HepG2 (cell line): ENCODE measurements around the gene C20orf202. TPM values are rescaled to one million over a fixed set of nuclear protein-coding genes. Genes with fewer than 3 reads are reported as not detected.
"Not testable (repeated sequence)": the region's sequence is repeated elsewhere in the genome, so short reads cannot be mapped to it uniquely, and the experiment has no call there.

Source experiments
- ATAC-seq: fragments of 200-7000 bp; cut with Tn5 transposase; 3 replicates; pipeline ENCODE4 v1.9.1; 2020; ENCODE audit warnings: mild to moderate bottlenecking, moderate library complexity
- BruUV-seq: library from RNA; stranded (reverse); fragments of 400-500 nt; replicated peaks from 2 replicates; lab custom pipeline; 2021; lab: Mats Ljungman, UMichigan
- CTCF ChIA-PET: fragments of 300-600 bp; formaldehyde crosslinking; extraction: SDS; loops from one replicate; lab custom pipeline; 2021; ENCODE audit warnings: low total read pairs, inconsistent platforms, low intra/inter-chr PET ratio; lab: Yijun Ruan, JAX
- POLR2A ChIA-PET: fragments of 350-600 bp; sonication (Branson Sonifier 250); formaldehyde crosslinking; loops from one replicate; lab custom pipeline; 2020; ENCODE audit warnings: antibody characterized with exemption, inconsistent platforms; lab: Yijun Ruan, JAX
- DNase-seq: peaks from one replicate; pipeline ENCODE4 v3.0.0-alpha.2; 2015; ENCODE audit warnings: low spot score
- FAIRE-seq: peaks from 3 replicates; lab custom pipeline; 2011; peaks lifted over from hg19 to GRCh38; lab: Jason Lieb, UNC
- H2AFZ ChIP-seq: one replicate; pipeline ENCODE4 v1.6.1; 2011; ENCODE audit warnings: low read length, inconsistent platforms
- H3K27ac ChIP-seq: fragments of 300-600 bp; 3 replicates; pipeline ENCODE4 v1.8.0; 2011; ENCODE audit warnings: mixed run types, mild to moderate bottlenecking, mixed read lengths, low read length, inconsistent platforms; ENCODE audit not compliant: insufficient read depth; ENCODE audit errors: extremely low read length
- H3K27me3 ChIP-seq, 2 experiments: fragments of 200-600 bp in 1 of 2; 2 replicates in 1 of 2; 3 replicates in 1 of 2; pipeline versions ENCODE4 v1.6.0 to v1.8.0; 2011; ENCODE audit warnings: low read length in 2 of 2, mild to moderate bottlenecking in 2 of 2, moderate library complexity in 2 of 2, inconsistent platforms in 1 of 2; ENCODE audit not compliant: insufficient read depth in 2 of 2, control insufficient read depth in 1 of 2
- H3K36me3 ChIP-seq, 2 experiments: fragments of 200-600 bp in 1 of 2; replicated peaks in 1 of 2; 2 replicates in 1 of 2; 3 replicates in 1 of 2; pipeline versions ENCODE4 v1.5.1 to v1.8.0; 2011; ENCODE audit warnings: low read length in 2 of 2, inconsistent platforms in 1 of 2; ENCODE audit not compliant: insufficient read depth in 2 of 2, control insufficient read depth in 1 of 2
- H3K4me1 ChIP-seq: 2 replicates; pipeline ENCODE4 v1.5.1; 2012; ENCODE audit warnings: low read length, inconsistent platforms; ENCODE audit not compliant: insufficient read depth
- H3K4me2 ChIP-seq: 2 replicates; pipeline ENCODE4 v1.6.0; 2011; ENCODE audit warnings: low read depth, low read length, inconsistent platforms
- H3K4me3 ChIP-seq, 3 experiments: fragments of 200-600 bp in 1 of 3; sonication (generic), shearing (Covaris generic) in 1 of 3; replicated peaks in 1 of 3; 2 replicates each; pipeline ENCODE4 v1.5.1; 2011 to 2016; ENCODE audit warnings: low read length in 3 of 3, inconsistent platforms in 2 of 3, low read depth in 2 of 3, mild to moderate bottlenecking in 2 of 3, control low read depth in 1 of 3, mixed read lengths in 1 of 3; ENCODE audit not compliant: insufficient read depth in 1 of 3
- H3K79me2 ChIP-seq: one replicate; pipeline ENCODE4 v1.6.1; 2011; ENCODE audit warnings: low read length, inconsistent platforms; ENCODE audit not compliant: insufficient read depth
- H3K9ac ChIP-seq: 2 replicates; pipeline ENCODE4 v1.6.0; 2011; ENCODE audit warnings: mild to moderate bottlenecking, low read depth, low read length, inconsistent platforms; ENCODE audit not compliant: insufficient read depth
- H3K9me3 ChIP-seq: 2 replicates; pipeline ENCODE4 v1.5.1; 2012; ENCODE audit warnings: mild to moderate bottlenecking, low read length
- H4K20me1 ChIP-seq: 2 replicates; pipeline ENCODE4 v1.6.0; 2011; ENCODE audit warnings: inconsistent platforms, mild to moderate bottlenecking, low read length, moderate library complexity; ENCODE audit not compliant: insufficient read depth
- BRD4 ChIP-seq: sonication (generic); formaldehyde crosslinking; IDR thresholded peaks from 2 replicates; pipeline ENCODE4 v1.4.0; 2020; ENCODE audit warnings: missing genetic modification reagents
- GPBP1L1 ChIP-seq: sonication (generic); formaldehyde crosslinking; IDR thresholded peaks from 2 replicates; pipeline ENCODE4 v1.5.0; 2020; ENCODE audit warnings: mild to moderate bottlenecking, missing genetic modification reagents
- ISL2 ChIP-seq: sonication (generic); formaldehyde crosslinking; IDR thresholded peaks from 2 replicates; pipeline ENCODE4 v1.5.0; 2020; ENCODE audit warnings: missing genetic modification reagents
- MIXL1 ChIP-seq: IDR thresholded peaks from 2 replicates; pipeline ENCODE4 v1.6.1; 2016
- PPARG ChIP-seq: conservative IDR thresholded peaks from 2 replicates; pipeline ENCODE4 v1.6.1; 2016; ENCODE audit warnings: missing biosample characterization, missing genetic modification reagents
- TCF7 ChIP-seq: sonication (generic); IDR thresholded peaks from 2 replicates; pipeline ENCODE4 v1.6.1; 2016; ENCODE audit warnings: antibody characterized with exemption, low read depth
- TEAD2 ChIP-seq: sonication (generic); formaldehyde crosslinking; IDR thresholded peaks from 2 replicates; pipeline ENCODE4 v1.9.0; 2021; ENCODE audit warnings: missing genetic modification reagents
- ZNF160 ChIP-seq: sonication (generic); formaldehyde crosslinking; IDR thresholded peaks from 2 replicates; pipeline ENCODE4 v1.8.0; 2022; ENCODE audit warnings: mild to moderate bottlenecking, inconsistent platforms, missing genetic modification reagents
- ZNF790 ChIP-seq: sonication (generic); formaldehyde crosslinking; IDR thresholded peaks from 2 replicates; pipeline ENCODE4 v1.8.0; 2022; ENCODE audit warnings: missing genetic modification reagents, mild to moderate bottlenecking, borderline replicate concordance
- WGBS: methylation state at CpG from one replicate; pipeline ENCODE4 v1.1.6; 2017; ENCODE audit warnings: low lambda C conversion rate; 5-methylcytosine and 5-hydroxymethylcytosine counted together
- in situ Hi-C: cut with HindIII; loops from 2 replicates; pipeline ENCODE4 v1.10.0; 2017; ENCODE audit warnings: low pct_unique_long_range_greater_than_20kb; ENCODE audit not compliant: extremely low pct_ligation_motif_present
- intact Hi-C: fragments of 100-400 bp; cut with micrococcal nuclease; formaldehyde crosslinking; loops from one replicate; pipeline ENCODE4 v1.10.0; 2022; ENCODE audit not compliant: unreplicated experiment
- polyA plus RNA-seq, 8 experiments: library from polyadenylated mRNA; depleted of rRNA in 3 of 8; stranded (reverse) in 7 of 8; unstranded in 1 of 8; fragments of >200 nt; fragmentation: Illumina TruSeq in 4 of 8; extraction: Trizol in 4 of 8; gene quantifications; 2 replicates each; pipeline versions ENCODE4 v1.2.1 to v1.2.3, GENCODE V29; 2011 to 2016; ENCODE audit warnings: low read depth in 4 of 8, missing spikeins in 1 of 8, mixed read lengths in 1 of 8; ENCODE audit not compliant: insufficient read depth in 1 of 8
- total RNA-seq, 5 experiments: library from RNA; depleted of rRNA; stranded (reverse); fragments of >200 nt; fragmentation: Illumina TruSeq; extraction: Trizol; gene quantifications; 2 replicates each; pipeline ENCODE4 v1.2.3, GENCODE V29; 2016; ENCODE audit warnings: low read depth in 1 of 5

Gene C20orf202
- total and polyA plus RNA-seq, 2 of the 13 experiments (the other 11 are each of a cell fraction or from before 2014, with no cell fraction given) = 0.20 to 1.2 TPM

- TF ChIP-seq ZNF790 (CRISPR knock-in tag) = no peak
- no peak for TF ChIP-seq TCF7
- TF ChIP-seq MIXL1 = no peak
- no peak for TF ChIP-seq ISL2 (CRISPR knock-in tag)
- TF ChIP-seq ZNF160 (CRISPR knock-in tag) = no peak
- no peak for TF ChIP-seq GPBP1L1
- TF ChIP-seq BRD4 (CRISPR knock-in tag) = no peak
- no peak for TF ChIP-seq PPARG (CRISPR knock-in tag)
- TF ChIP-seq TEAD2 (CRISPR knock-in tag) = no peak
- TF ChIP-seq, all 625 proteins: peak for 0
These were observed 44.4 kb downstream of the C20orf202 start (continued) for GRCh38 chr20:1247689-1248088.

GRCh38 chr20:1250282-1250681, 47.0 kb downstream of the C20orf202 start:
- BruUV-seq, H3K9me3 ChIP-seq, H3K4me3 ChIP-seq, H3K4me1 ChIP-seq, DNase-seq, H3K4me2 ChIP-seq, ATAC-seq, H3K36me3 ChIP-seq, FAIRE-seq, intact Hi-C loops, H3K9ac ChIP-seq, H3K27ac ChIP-seq, CTCF ChIA-PET, POLR2A ChIA-PET, in situ Hi-C loops, H2AFZ ChIP-seq, H3K27me3 ChIP-seq, H4K20me1 ChIP-seq, H3K79me2 ChIP-seq: not testable (repeated sequence)
- 30% methylated on average over 2 of the region's 2 CpGs for WGBS
